Panc1 (cell line): ENCODE results near the gene CENPU. TPM values are rescaled to one million over a fixed set of nuclear protein-coding genes. Genes with fewer than 3 reads are reported as not detected.
A peak's percentile ranks its signal among the peaks of the same experiment; 100 is the strongest.

Source experiments
- ATAC-seq: fragments of 200-7000 bp; cut with Tn5 transposase; 2 replicates; pipeline ENCODE4 v1.9.1; 2020; ENCODE audit warnings: mild to moderate bottlenecking, moderate library complexity
- BruUV-seq: library from RNA; stranded (reverse); fragments of 400-500 nt; replicated peaks from 2 replicates; lab custom pipeline; 2021; lab: Mats Ljungman, UMichigan
- CTCF ChIA-PET: fragments of 300-600 bp; sonication (Branson Sonifier 250); formaldehyde crosslinking; loops from one replicate; lab custom pipeline; 2022; ENCODE audit warnings: antibody characterized with exemption; lab: Charles Lee
- POLR2A ChIA-PET: fragments of 300-600 bp; sonication (Branson Sonifier 250); formaldehyde crosslinking; loops from one replicate; lab custom pipeline; 2022; ENCODE audit warnings: antibody characterized with exemption; lab: Charles Lee
- DNase-seq: peaks from one replicate; pipeline ENCODE4 v3.0.0-alpha.2; 2010; ENCODE audit warnings: low read depth, low spot score
- H3K27ac ChIP-seq: 2 replicates; pipeline ENCODE4 v1.5.1; 2011; ENCODE audit warnings: mild to moderate bottlenecking, low read length, inconsistent platforms
- H3K27me3 ChIP-seq: fragments of 200-500 bp; sonication (Bioruptor generic); 2 replicates; pipeline ENCODE4 v1.6.0; 2014; ENCODE audit warnings: low read length, inconsistent platforms; ENCODE audit not compliant: control insufficient read depth, insufficient read depth
- H3K36me3 ChIP-seq: fragments of 200-500 bp; sonication (Bioruptor generic); 2 replicates; pipeline ENCODE4 v1.5.1; 2014; ENCODE audit warnings: inconsistent platforms, mild to moderate bottlenecking, low read length, moderate library complexity; ENCODE audit not compliant: control insufficient read depth, insufficient read depth
- H3K4me1 ChIP-seq: 2 replicates; pipeline ENCODE4 v1.5.1; 2011; ENCODE audit warnings: inconsistent platforms, mild to moderate bottlenecking, low read length, moderate library complexity; ENCODE audit not compliant: control insufficient read depth, insufficient read depth
- H3K4me3 ChIP-seq, 2 experiments: 2 replicates each; pipeline ENCODE4 v1.5.1; 2011 to 2012; ENCODE audit warnings: low read depth in 2 of 2, low read length in 2 of 2, mild to moderate bottlenecking in 2 of 2, inconsistent platforms in 1 of 2, moderate library complexity in 1 of 2
- H3K9me3 ChIP-seq: fragments of 200-500 bp; sonication (Bioruptor generic); 2 replicates; pipeline ENCODE4 v1.5.1; 2014; ENCODE audit warnings: low read depth, mild to moderate bottlenecking, inconsistent platforms, low read length, moderate library complexity; ENCODE audit not compliant: control insufficient read depth, insufficient read depth
- POLR2AphosphoS5 ChIP-seq: IDR thresholded peaks from 2 replicates; pipeline ENCODE4 v1.6.1; 2012; ENCODE audit warnings: mild to moderate bottlenecking, low read depth, low read length, moderate library complexity
- SIN3A ChIP-seq: IDR thresholded peaks from 2 replicates; pipeline ENCODE4 v1.6.1; 2012; ENCODE audit warnings: low read depth, mild to moderate bottlenecking, low read length, moderate library complexity, borderline replicate concordance; ENCODE audit not compliant: insufficient read depth
- TCF7L2 ChIP-seq: IDR thresholded peaks from 2 replicates; pipeline ENCODE4 v1.6.1; 2011; ENCODE audit warnings: mild to moderate bottlenecking, low read depth, low read length, inconsistent platforms
- in situ Hi-C: cut with HindIII; loops from 2 replicates; pipeline ENCODE4 v1.10.0; 2016; ENCODE audit warnings: low sequenced_read_pairs, low pct_unique_long_range_greater_than_20kb
- intact Hi-C: fragments of 100-400 bp; cut with micrococcal nuclease; formaldehyde crosslinking; loops from one replicate; pipeline ENCODE4 v1.10.0; 2022; ENCODE audit not compliant: unreplicated experiment
- total RNA-seq: library from RNA; stranded (reverse); gene quantifications from one replicate; pipeline ENCODE4 v1.2.1, GENCODE V29; 2021; ENCODE audit not compliant: unreplicated experiment
- TF ChIP-seq, protein P1 (sequence below), 2 experiments: IDR thresholded peaks; 2 replicates each; pipeline ENCODE4 v1.6.1; 2011 to 2012; ENCODE audit warnings: low read depth in 2 of 2, control low read depth in 1 of 2, low read length in 1 of 2, mild to moderate bottlenecking in 1 of 2, moderate library complexity in 1 of 2; ENCODE audit not compliant: insufficient read depth in 1 of 2
- TF ChIP-seq, protein P2 (sequence below): fragments of 450-650 bp; IDR thresholded peaks from 2 replicates; pipeline ENCODE4 v1.5.1; 2017; ENCODE audit warnings: mild to moderate bottlenecking

The CENPU gene
- total RNA-seq, 1 experiment from 2014 or later = 16.6 TPM

DNA sequence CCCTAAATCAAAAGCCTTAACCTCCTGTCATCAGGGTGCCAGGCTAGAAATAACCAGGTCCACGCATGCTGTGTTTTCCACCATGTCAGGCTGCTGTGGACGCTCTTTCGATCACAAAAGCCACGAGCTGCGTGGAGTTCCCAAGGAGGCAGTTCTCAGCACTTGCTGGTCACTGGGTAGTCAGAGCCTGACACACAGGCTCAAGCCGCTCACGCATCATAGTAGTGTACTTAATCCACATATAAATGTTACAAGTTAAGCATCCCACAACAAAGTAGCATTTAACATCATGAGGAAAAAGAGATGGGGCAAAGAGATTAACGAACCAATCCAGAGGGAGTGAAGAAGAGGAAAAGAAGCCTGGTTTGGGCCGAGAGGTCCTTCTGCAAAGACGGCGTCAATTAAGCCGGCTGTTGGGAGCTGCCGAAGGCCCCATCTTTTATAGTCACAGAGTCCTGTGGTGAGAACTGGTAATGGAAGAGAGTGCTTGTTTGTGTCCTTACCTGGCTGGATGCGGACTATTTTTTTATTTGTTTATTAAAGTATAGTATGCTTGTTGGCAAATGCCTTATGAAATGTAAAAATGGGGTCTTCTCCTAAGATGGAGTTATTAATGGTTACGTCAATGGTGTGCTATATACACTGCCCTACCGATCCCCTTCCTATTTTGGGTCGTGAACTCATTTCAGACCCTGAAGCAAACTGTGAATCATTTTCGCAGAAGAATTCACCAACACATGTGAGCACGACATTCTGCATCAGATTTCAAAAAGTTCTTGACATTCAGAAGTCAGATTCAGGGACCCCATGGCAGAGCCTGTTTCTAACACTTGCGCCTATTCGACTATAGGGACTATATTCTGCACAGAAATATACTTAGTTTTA lies 83.7 kb downstream of the CENPU start:
- TF ChIP-seq SIN3A (0 out of 2 replicates have a peak, but pooled peaks have one; percentile 56), TCF7L2 (no peak)
- TF ChIP-seq, protein P1, sequence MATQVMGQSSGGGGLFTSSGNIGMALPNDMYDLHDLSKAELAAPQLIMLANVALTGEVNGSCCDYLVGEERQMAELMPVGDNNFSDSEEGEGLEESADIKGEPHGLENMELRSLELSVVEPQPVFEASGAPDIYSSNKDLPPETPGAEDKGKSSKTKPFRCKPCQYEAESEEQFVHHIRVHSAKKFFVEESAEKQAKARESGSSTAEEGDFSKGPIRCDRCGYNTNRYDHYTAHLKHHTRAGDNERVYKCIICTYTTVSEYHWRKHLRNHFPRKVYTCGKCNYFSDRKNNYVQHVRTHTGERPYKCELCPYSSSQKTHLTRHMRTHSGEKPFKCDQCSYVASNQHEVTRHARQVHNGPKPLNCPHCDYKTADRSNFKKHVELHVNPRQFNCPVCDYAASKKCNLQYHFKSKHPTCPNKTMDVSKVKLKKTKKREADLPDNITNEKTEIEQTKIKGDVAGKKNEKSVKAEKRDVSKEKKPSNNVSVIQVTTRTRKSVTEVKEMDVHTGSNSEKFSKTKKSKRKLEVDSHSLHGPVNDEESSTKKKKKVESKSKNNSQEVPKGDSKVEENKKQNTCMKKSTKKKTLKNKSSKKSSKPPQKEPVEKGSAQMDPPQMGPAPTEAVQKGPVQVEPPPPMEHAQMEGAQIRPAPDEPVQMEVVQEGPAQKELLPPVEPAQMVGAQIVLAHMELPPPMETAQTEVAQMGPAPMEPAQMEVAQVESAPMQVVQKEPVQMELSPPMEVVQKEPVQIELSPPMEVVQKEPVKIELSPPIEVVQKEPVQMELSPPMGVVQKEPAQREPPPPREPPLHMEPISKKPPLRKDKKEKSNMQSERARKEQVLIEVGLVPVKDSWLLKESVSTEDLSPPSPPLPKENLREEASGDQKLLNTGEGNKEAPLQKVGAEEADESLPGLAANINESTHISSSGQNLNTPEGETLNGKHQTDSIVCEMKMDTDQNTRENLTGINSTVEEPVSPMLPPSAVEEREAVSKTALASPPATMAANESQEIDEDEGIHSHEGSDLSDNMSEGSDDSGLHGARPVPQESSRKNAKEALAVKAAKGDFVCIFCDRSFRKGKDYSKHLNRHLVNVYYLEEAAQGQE (IDR thresholded peaks at IDR 0.05; ENCODE audit: insufficient read depth in 1 of 2, low read depth in 2 of 2, low read length in 1 of 2) = no peak
- no peak for DNase-seq
- POLR2A ChIA-PET = interaction anchor here (0.6 to 0.7 kb wide), 6 partner anchors 28 to 331 kb away, joined by 4 to 10 read pairs (median 8); no protein-coding TSS in a partner anchor
- H3K36me3 ChIP-seq = no peaks in the 10 kb centered on the region; the same call in 1 of the 2 replicates
- TSS peak; percentile 94 for BruUV-seq
- no peaks in the 10 kb centered on the region for H3K27me3 ChIP-seq
- ATAC-seq = peak; percentile 22; the same call in 1 of the 2 replicates
- in situ Hi-C loops = no loop called here
- H3K4me3 ChIP-seq = peak overlapping the region; percentile 69 to 76
- peak overlapping the region; percentile 93 for H3K27ac ChIP-seq
- no peaks in the 10 kb centered on the region for H3K9me3 ChIP-seq
- intact Hi-C loops = no loop called here
- H3K4me1 ChIP-seq = peaks cover 12% of the 10 kb centered on the region
- CTCF ChIA-PET = interaction anchor here (0.6 to 0.7 kb wide), 4 partner anchors 24 to 99 kb away, joined by 5 to 8 read pairs (median 6); no protein-coding TSS in a partner anchor

DNA sequence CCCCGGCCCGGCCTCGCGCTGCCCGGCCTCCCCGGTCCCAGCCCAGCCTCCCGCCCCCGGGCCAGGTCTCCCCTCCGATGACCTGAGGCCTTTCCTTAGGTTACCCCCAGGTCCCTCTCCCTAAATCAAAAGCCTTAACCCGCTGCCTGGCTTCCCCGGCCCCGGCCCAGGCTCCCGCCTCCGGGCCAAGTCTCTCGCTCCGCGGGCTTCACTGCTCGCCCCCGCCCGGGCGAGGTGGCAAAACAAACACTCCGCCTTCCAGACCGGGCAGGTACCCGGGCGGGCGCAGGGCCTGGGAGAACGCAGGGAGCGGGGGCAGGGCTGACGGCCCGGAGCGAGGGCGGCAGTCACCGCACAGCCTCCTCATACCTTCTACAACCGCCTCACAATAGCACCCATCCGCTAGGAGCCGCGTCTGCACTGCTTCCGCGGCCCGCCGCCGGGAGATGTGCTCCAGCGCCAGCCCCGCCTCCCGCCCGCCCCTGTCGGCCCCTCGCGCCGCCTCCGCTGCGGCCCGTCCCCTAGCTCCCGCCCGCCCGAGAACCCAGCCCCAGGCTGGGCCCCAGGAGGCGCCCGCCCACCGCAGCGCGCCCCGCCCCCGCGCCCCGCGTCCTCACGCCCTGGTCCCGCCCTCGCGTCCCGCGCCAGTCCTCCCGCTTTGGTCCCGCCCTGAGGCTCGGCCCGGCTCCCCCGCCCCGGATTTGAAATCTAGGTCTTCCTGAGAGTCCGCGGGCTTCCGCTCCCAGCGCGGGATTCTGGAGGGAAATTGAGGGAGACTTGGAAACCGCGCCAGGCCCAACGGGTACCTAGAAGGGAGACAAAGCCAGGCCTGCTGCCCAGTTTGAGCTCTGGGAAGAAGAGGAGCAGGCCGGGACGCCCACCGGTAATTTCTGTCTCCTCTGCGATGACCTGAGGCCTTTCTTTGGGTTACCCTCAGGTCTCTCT lies 84.6 kb downstream of the CENPU start, which contains the start of the genes CASP3 and PRIMPOL:
Gene CASP3, minus strand, starts transcription at position 422 of the 945 bp plus-strand sequence. CDS start 10,994 bp downstream, outside the sequence.
Gene PRIMPOL, plus strand, starts transcription at position 713 of the 945 bp plus-strand sequence. CDS start 7,403 bp downstream, outside the sequence.
- DNase-seq = peak; percentile 41
- Histone ChIP-seq H3K9me3 (no peaks in the 10 kb centered on the region), H3K4me3 (peak within 1 kb of the TSS; percentile 69 to 76), H3K36me3 (no peaks in the 10 kb centered on the region; the same call in 1 of the 2 replicates), H3K4me1 (peaks cover 12% of the 10 kb centered on the region), H3K27ac (peak within 1 kb of the TSS; percentile 93), H3K27me3 (no peaks in the 10 kb centered on the region)
- intact Hi-C loops = no loop called here
- TF ChIP-seq, protein P2, sequence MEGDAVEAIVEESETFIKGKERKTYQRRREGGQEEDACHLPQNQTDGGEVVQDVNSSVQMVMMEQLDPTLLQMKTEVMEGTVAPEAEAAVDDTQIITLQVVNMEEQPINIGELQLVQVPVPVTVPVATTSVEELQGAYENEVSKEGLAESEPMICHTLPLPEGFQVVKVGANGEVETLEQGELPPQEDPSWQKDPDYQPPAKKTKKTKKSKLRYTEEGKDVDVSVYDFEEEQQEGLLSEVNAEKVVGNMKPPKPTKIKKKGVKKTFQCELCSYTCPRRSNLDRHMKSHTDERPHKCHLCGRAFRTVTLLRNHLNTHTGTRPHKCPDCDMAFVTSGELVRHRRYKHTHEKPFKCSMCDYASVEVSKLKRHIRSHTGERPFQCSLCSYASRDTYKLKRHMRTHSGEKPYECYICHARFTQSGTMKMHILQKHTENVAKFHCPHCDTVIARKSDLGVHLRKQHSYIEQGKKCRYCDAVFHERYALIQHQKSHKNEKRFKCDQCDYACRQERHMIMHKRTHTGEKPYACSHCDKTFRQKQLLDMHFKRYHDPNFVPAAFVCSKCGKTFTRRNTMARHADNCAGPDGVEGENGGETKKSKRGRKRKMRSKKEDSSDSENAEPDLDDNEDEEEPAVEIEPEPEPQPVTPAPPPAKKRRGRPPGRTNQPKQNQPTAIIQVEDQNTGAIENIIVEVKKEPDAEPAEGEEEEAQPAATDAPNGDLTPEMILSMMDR = no peak
- TF ChIP-seq POLR2AphosphoS5 = peak; percentile 60
- TF ChIP-seq TCF7L2 = no peak
- no TSS peak for BruUV-seq
- ChIA-PET CTCF (interaction anchor here (0.5 to 0.7 kb wide), 5 partner anchors 23 to 98 kb away, joined by 4 to 8 read pairs (median 6); no protein-coding TSS in a partner anchor), POLR2A (interaction anchor here (0.6 to 0.7 kb wide), 6 partner anchors 29 to 330 kb away, joined by 4 to 10 read pairs (median 8); no protein-coding TSS in a partner anchor)
- peak; percentile 97 for ATAC-seq
- in situ Hi-C loops = no loop called here
